PFSK-1 (cell line): ENCODE results near the gene KPTN.
A peak's percentile ranks its signal among the peaks of the same experiment; 100 is the strongest.

ENCODE experiments used
- FOXP2 ChIP-seq: optimal IDR thresholded peaks from 2 replicates; pipeline ENCODE3; 2011; ENCODE audit warnings: borderline replicate concordance, control low read depth, inconsistent platforms; ENCODE audit not compliant: insufficient read depth; ENCODE audit errors: extremely low read length, extremely low read depth
- POLR2AphosphoS5 ChIP-seq: IDR thresholded peaks from 2 replicates; pipeline ENCODE4 v1.6.1; 2012; ENCODE audit warnings: low read depth, mild to moderate bottlenecking, control low read depth, low read length, moderate library complexity
- REST ChIP-seq, 2 experiments: IDR thresholded peaks; 2 replicates each; pipeline versions ENCODE4 v1.6.1 to v1.8.0; 2011 to 2012; ENCODE audit warnings: low read depth in 2 of 2, low read length in 2 of 2, control low read depth in 1 of 2, inconsistent platforms in 1 of 2, mild to moderate bottlenecking in 1 of 2, moderate library complexity in 1 of 2; ENCODE audit not compliant: insufficient read depth in 1 of 2
- SIN3A ChIP-seq: IDR thresholded peaks from 2 replicates; pipeline ENCODE4 v1.6.1; 2012; ENCODE audit warnings: mild to moderate bottlenecking, low read length, moderate library complexity, borderline replicate concordance; ENCODE audit not compliant: insufficient read depth
- TAF1 ChIP-seq: IDR thresholded peaks from 2 replicates; pipeline ENCODE4 v1.6.1; 2012; ENCODE audit warnings: low read length, control low read depth, borderline replicate concordance; ENCODE audit not compliant: insufficient read depth

KPTN gene

GRCh38 chr19:47448360-47448727 lies 35.7 kb downstream of the KPTN start:
- no peak for TF ChIP-seq SIN3A
- no peak for TF ChIP-seq POLR2AphosphoS5
- no peak for TF ChIP-seq FOXP2
- TF ChIP-seq REST (IDR thresholded peaks at IDR 0.05; ENCODE audit: insufficient read depth in 1 of 2, low read depth in 2 of 2, low read length in 2 of 2) = no peak
- no peak for TF ChIP-seq TAF1

- TF ChIP-seq TAF1 (no peak), REST (IDR thresholded peaks at IDR 0.05; ENCODE audit: insufficient read depth in 1 of 2, low read depth in 2 of 2, low read length in 2 of 2) (no peak)
These were observed 36.3 kb downstream of the KPTN start for GRCh38 chr19:47447470-47448359.

- TF ChIP-seq SIN3A = no peak
- TF ChIP-seq FOXP2 = no peak
- TF ChIP-seq POLR2AphosphoS5 = no peak
- no peak for TF ChIP-seq TAF1
- TF ChIP-seq REST (IDR thresholded peaks at IDR 0.05; ENCODE audit: insufficient read depth in 1 of 2, low read depth in 2 of 2, low read length in 2 of 2) = no peak
These were observed 37.2 kb downstream of the KPTN start for GRCh38 chr19:47446534-47447469.

- TF ChIP-seq TAF1 (no peak), SIN3A (no peak), POLR2AphosphoS5 (no peak), REST (IDR thresholded peaks at IDR 0.05; ENCODE audit: insufficient read depth in 1 of 2, low read depth in 2 of 2, low read length in 2 of 2) (peak; percentile 42 to 50; a peak in 1 of 4 replicates), FOXP2 (peak; percentile 68)
These were observed 38.0 kb downstream of the KPTN start for GRCh38 chr19:47445937-47446402.
